MM.1S (cell line): Measurements from ENCODE around the gene KIAA0513.

Experiments used
- EZH2 ChIP-seq: fragments of 300-600 bp; sonication (generic); optimal IDR thresholded peaks from 2 replicates; pipeline ENCODE3; 2017; ENCODE audit warnings: low read depth, mild to moderate bottlenecking, antibody characterized with exemption, low read length, mixed read lengths
- TF ChIP-seq, protein P1 (sequence below): fragments of 300-600 bp; sonication (generic); IDR thresholded peaks from 2 replicates; pipeline ENCODE4 v1.5.1; 2016; ENCODE audit warnings: antibody characterized with exemption, low read length, mixed read lengths

DNA sequence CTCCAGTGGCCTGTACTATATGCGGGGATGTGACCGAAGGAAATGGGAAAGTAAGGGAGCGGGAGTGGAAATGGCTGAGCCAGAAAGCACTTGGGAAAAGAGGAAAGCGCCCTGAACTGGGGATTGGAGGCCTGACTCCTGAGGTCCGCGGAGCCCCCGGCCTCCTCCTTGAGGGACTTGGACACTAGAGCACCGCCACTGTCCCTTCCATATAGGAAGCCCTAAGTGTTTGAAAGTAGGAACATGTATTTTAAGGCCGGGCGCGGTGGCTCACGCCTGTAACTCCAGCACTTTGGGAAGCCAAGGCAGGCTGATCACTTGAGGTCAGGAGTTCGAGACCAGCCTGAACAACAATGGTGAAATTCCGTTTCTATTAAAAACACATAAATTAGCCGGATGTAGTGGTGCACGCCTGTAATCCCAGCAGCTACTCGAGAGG, 15.7 kb upstream of the KIAA0513 start:
- TF ChIP-seq, protein P1, sequence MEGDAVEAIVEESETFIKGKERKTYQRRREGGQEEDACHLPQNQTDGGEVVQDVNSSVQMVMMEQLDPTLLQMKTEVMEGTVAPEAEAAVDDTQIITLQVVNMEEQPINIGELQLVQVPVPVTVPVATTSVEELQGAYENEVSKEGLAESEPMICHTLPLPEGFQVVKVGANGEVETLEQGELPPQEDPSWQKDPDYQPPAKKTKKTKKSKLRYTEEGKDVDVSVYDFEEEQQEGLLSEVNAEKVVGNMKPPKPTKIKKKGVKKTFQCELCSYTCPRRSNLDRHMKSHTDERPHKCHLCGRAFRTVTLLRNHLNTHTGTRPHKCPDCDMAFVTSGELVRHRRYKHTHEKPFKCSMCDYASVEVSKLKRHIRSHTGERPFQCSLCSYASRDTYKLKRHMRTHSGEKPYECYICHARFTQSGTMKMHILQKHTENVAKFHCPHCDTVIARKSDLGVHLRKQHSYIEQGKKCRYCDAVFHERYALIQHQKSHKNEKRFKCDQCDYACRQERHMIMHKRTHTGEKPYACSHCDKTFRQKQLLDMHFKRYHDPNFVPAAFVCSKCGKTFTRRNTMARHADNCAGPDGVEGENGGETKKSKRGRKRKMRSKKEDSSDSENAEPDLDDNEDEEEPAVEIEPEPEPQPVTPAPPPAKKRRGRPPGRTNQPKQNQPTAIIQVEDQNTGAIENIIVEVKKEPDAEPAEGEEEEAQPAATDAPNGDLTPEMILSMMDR, result no peak
- TF ChIP-seq EZH2, result no peak
